Right cardiac atrium (tissue), 5 donors: ENCODE measurements around the gene SPATC1L. TPM values are rescaled to one million over a fixed set of nuclear protein-coding genes. Genes with fewer than 3 reads are reported as not detected.

Experiments used
- ATAC-seq, 2 donors: fragments of 200-7000 bp; cut with Tn5 transposase; one replicate each; pipeline versions ENCODE4 v1.8.0 to v1.9.1; 2020; ENCODE audit warnings: moderate library complexity in 2 of 2, mild to moderate bottlenecking in 1 of 2
- DNase-seq, 3 donors: peaks; one replicate each; pipeline ENCODE4 v3.0.0-alpha.2; 2020
- H3K27ac ChIP-seq: one replicate; pipeline ENCODE4 v1.5.1; 2013; ENCODE audit warnings: mild to moderate bottlenecking, low read length, control low read depth, moderate library complexity
- H3K27me3 ChIP-seq: one replicate; pipeline ENCODE4 v1.6.1; 2013; ENCODE audit not compliant: control insufficient read depth, insufficient read depth
- H3K4me1 ChIP-seq: one replicate; pipeline ENCODE4 v1.6.1; 2013; ENCODE audit warnings: low read length; ENCODE audit not compliant: control insufficient read depth, insufficient read depth
- H3K4me3 ChIP-seq: one replicate; pipeline ENCODE4 v1.5.1; 2013; ENCODE audit warnings: low read length, control low read depth
- H3K9me3 ChIP-seq: one replicate; pipeline ENCODE4 v1.6.1; 2013; ENCODE audit warnings: low read length; ENCODE audit not compliant: control insufficient read depth
- WGBS: extraction: QIAGEN DNeasy Blood & Tissue Kit; methylation state at CpG from one replicate; pipeline ENCODE4 v1.1.7; 2013; 5-methylcytosine and 5-hydroxymethylcytosine counted together
- intact Hi-C, 4 donors: fragments of 100-400 bp; cut with DNase I; formaldehyde crosslinking; loops; one replicate each; pipeline versions ENCODE4 v1.11.0 to v1.14.0; 2022 to 2023
- polyA plus RNA-seq: library from polyadenylated mRNA; stranded (reverse); fragments of 200-250 nt; gene quantifications from one replicate; pipeline ENCODE4 v1.2.3, GENCODE V29; 2013
- total RNA-seq, 4 donors: library from RNA; stranded (reverse); fragmentation: NEBNext Ultra II Directional; extraction: Animal tissue kit (Norgen Biotek cat#: 25700); gene quantifications; one replicate each; pipeline ENCODE4 v1.2.1, GENCODE V29; 2021
- donor health status: healthy with polysubstance abuse.
- donor health status: DM: no; HTN: yes; CAD: no.
- donor health status: DM: no; HTN: no; CAD: no.
- donor health status: DM: no; HTN: yes; CAD: no; lungs with severe emphysema.
- donor health status: DM: yes; HTN: yes; CAD: no.

Gene SPATC1L
- total and polyA plus RNA-seq, 5 donors = 8.8 to 12.0 (median 11.3) TPM

DNA sequence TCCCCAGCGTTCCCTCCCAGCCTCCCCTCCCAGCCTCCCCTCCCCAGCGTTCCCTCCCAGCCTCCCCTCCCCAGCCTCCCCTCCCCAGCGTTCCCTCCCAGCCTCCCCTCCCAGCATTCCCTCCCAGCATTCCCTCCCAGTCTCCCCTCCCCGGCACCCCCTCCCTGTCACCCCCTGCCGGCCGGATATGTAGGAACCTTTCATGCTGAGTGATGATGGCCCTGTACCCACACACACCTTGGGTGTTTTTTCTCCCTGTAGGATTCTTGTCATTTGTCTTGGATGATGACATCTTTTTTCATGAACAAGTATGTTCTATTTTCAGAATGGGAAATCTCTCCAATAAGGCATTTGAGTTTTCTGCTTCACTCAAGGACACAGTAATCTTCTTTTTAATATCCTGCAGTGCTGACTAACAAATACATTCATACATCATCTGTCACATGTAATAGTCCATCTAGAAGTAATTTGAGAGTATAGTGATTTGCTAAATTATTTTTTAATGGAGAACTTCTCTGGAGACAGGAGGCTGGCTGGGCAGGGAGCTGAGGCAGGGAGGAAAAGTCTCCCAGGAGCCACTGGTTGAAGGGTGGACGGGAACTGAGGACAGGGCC lies 48.4 kb downstream of the SPATC1L start:
- no peak for ATAC-seq

DNA sequence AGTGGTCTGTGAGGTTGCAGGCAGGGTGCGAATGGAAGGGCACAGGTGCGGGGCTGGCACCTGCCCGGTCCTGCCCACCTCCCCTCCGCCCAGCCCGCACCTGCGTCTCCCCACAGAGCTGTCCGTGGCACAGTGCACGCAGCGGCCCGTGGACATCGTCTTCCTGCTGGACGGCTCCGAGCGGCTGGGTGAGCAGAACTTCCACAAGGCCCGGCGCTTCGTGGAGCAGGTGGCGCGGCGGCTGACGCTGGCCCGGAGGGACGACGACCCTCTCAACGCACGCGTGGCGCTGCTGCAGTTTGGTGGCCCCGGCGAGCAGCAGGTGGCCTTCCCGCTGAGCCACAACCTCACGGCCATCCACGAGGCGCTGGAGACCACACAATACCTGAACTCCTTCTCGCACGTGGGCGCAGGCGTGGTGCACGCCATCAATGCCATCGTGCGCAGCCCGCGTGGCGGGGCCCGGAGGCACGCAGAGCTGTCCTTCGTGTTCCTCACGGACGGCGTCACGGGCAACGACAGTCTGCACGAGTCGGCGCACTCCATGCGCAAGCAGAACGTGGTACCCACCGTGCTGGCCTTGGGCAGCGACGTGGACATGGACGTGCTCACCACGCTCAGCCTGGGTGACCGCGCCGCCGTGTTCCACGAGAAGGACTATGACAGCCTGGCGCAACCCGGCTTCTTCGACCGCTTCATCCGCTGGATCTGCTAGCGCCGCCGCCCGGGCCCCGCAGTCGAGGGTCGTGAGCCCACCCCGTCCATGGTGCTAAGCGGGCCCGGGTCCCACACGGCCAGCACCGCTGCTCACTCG lies 52.2 kb downstream of the SPATC1L start:
- intact Hi-C loops = no loop called here
- Histone ChIP-seq H3K4me3 (no peak overlapping the region), H3K9me3 (no peaks in the 10 kb centered on the region), H3K27me3 (no peaks in the 10 kb centered on the region), H3K27ac (no peak overlapping the region), H3K4me1 (no peaks in the 10 kb centered on the region)
- DNase-seq (peak in 2 of 3 donors; percentile 58 to 75), ATAC-seq (peak; percentile 2 to 8)
- 95% methylated on average over 85 of the region's 85 CpGs for WGBS

More for the DNA sequence above, 48.4 kb downstream of the SPATC1L start:
- Histone ChIP-seq H3K27me3 (no peaks in the 10 kb centered on the region), H3K27ac (no peak overlapping the region), H3K4me1 (no peaks in the 10 kb centered on the region), H3K9me3 (no peaks in the 10 kb centered on the region), H3K4me3 (no peak overlapping the region)
- intact Hi-C loops = no loop called here
- DNase-seq = peak in 1 of 3 donors; percentile 53
- WGBS = 66% methylated on average over 7 of the region's 7 CpGs

GRCh38 chr21:46131588-46131837 lies 52.7 kb downstream of the SPATC1L start:
- no peaks in the 10 kb centered on the region for H3K27me3 ChIP-seq
- no peak overlapping the region for H3K4me3 ChIP-seq
- H3K4me1 ChIP-seq = no peaks in the 10 kb centered on the region
- H3K27ac ChIP-seq = no peak overlapping the region
- H3K9me3 ChIP-seq = no peaks in the 10 kb centered on the region
- DNase-seq (peak in 1 of 3 donors; percentile 54), ATAC-seq (peak; percentile 1 to 3)
- intact Hi-C loops = no loop called here
- WGBS = 89% methylated on average over 4 of the region's 4 CpGs

GRCh38 chr21:46130831-46131587 lies 53.2 kb downstream of the SPATC1L start:
- intact Hi-C loops = no loop called here
- DNase-seq (peak; percentile 52 to 77 (median 60)), ATAC-seq (peak; percentile 6 to 12)
- Histone ChIP-seq H3K4me1 (no peaks in the 10 kb centered on the region), H3K27ac (no peak overlapping the region), H3K9me3 (no peaks in the 10 kb centered on the region), H3K4me3 (no peak overlapping the region), H3K27me3 (no peaks in the 10 kb centered on the region)
- WGBS = 61% methylated on average over 22 of the region's 22 CpGs

DNA sequence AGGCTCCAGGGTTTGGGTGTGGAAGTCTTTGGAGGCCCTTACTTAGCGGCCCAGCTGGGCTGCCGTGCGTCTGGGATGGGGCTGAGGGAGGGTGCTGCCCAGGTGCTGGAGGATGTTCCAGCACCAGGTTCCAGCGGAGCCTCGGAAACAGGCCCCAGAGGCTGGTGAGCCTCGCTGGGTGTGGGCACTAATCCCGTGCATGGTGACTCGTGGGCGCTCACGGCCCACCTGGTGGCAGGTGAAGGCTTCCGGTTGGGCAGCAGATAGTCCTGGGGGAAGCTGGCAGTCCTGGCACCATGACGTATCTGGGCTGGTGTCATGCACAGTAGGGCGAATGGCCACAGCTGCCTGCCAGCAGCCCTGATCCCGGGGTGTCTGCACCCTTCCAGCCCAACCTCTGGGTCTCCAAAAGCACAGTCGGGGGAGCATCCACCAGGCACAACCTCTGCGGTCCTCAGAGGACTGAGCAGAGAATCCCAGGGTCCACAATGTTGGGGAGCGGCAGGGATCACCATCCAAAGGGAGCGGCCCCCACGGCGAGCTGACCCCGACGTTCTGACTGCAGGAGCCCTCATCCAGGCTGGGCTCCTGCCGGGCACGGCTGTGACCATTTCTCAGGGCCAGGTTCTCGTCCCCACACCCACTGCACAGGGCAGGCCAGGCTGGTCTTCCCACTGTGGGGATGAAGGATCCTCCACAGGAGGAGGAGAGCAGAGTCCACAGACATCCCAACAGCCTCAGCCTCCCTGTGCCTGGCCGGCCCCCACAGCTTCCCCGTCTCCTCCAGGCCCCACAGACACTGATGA lies 54.2 kb downstream of the SPATC1L start:
- DNase-seq = peak; percentile 22 to 64 (median 60)
- Histone ChIP-seq H3K27me3 (no peaks in the 10 kb centered on the region), H3K4me3 (no peak overlapping the region), H3K9me3 (no peaks in the 10 kb centered on the region), H3K4me1 (no peaks in the 10 kb centered on the region), H3K27ac (no peak overlapping the region)
- WGBS = 80% methylated on average over 27 of the region's 27 CpGs
- ATAC-seq = no peak
- intact Hi-C loops = no loop called here

DNA sequence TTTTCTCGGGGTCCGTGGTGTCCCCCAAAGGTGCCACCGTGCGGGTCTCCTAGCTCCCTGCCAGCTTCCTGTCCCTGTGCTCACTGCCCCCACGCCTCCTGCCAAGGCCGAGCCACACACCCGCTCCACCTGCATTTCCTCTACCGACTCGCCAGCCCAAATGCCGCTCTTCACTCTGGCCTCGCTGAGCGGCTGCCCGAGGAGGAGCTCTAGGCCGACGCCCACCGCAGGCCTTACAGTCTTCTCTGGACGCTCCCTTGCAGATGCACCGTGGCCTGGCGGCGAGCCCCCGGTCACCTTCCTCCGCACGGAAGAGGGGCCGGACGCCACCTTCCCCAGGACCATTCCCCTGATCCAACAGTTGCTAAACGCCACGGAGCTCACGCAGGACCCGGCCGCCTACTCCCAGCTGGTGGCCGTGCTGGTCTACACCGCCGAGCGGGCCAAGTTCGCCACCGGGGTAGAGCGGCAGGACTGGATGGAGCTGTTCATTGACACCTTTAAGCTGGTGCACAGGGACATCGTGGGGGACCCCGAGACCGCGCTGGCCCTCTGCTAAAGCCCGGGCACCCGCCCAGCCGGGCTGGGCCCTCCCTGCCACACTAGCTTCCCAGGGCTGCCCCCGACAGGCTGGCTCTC lies 55.2 kb downstream of the SPATC1L start:
- ATAC-seq = no peak
- no peaks in the 10 kb centered on the region for H3K4me1 ChIP-seq
- DNase-seq = peak; percentile 39 to 74 (median 57)
- 85% methylated on average over 45 of the region's 45 CpGs for WGBS
- intact Hi-C loops = no loop called here
- H3K27me3 ChIP-seq = no peaks in the 10 kb centered on the region
- no peak overlapping the region for H3K27ac ChIP-seq
- H3K4me3 ChIP-seq = no peak overlapping the region
- no peaks in the 10 kb centered on the region for H3K9me3 ChIP-seq

GRCh38 chr21:46128106-46128932 lies 55.9 kb downstream of the SPATC1L start:
- Histone ChIP-seq H3K9me3 (no peaks in the 10 kb centered on the region), H3K27me3 (no peaks in the 10 kb centered on the region), H3K27ac (peak overlapping the region; percentile 5), H3K4me3 (no peak overlapping the region), H3K4me1 (no peaks in the 10 kb centered on the region)
- intact Hi-C loops = no loop called here
- WGBS = 56% methylated on average over 23 of the region's 23 CpGs
- ATAC-seq = peak in 1 of 2 donors; percentile 13
- DNase-seq = peak; percentile 32 to 71 (median 67)

DNA sequence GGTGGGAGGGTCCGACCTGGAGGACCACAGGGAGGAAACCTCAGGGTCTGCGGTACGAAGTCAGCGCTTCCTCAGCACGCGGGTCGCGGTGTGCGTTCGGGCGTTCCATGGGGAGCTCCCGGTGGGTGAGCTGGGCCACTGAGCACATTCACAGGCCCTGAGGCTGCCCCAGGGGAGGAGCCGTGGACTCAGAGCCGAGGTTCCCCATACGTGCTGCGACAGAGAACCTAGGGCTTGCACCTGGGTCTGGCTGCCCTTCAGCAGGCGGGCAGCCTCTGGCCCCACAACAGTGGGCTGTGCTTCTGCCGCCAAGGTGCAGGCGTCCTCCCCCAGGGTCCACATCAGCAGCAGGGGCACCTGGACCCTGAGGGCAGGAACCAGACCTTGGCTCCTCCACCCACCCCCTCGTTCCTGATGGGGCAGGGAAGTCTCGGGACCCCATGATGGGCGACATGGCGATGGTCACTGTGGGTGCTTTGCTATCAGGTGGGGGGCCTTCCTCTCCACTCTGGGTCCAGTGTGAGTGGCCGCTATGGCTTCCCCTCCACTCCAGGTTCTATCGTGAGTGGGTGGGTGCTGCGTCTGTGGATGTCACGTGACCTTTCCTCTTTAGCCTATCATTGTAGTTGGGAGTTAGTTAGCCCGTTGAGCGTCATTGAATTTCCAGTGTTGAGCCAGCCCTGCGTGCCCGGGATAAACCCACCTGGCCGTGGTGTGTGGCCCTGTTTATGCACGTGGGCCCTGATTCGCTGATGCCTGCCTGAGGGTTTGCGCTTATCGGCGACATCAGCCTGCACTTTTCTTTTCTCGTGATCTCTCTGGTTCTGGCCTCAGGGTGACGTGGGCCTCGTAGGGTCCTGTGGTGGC lies 56.8 kb downstream of the SPATC1L start:
- H3K4me1 ChIP-seq = no peaks in the 10 kb centered on the region
- no peaks in the 10 kb centered on the region for H3K27me3 ChIP-seq
- H3K4me3 ChIP-seq = no peak overlapping the region
- 91% methylated on average over 40 of the region's 40 CpGs for WGBS
- H3K9me3 ChIP-seq = no peaks in the 10 kb centered on the region
- no peak for ATAC-seq
- peak; percentile 13 to 55 (median 49) for DNase-seq
- intact Hi-C loops = no loop called here
- peak overlapping the region; percentile 5 for H3K27ac ChIP-seq
